Vagina (tissue), 2 donors: ENCODE results near the gene APOL1. TPM values are rescaled to one million over a fixed set of nuclear protein-coding genes. Genes with fewer than 3 reads are reported as not detected.
"Not testable (repeated sequence)": the region's sequence is repeated elsewhere in the genome, so short reads cannot be mapped to it uniquely, and the experiment has no call there.

ENCODE experiments used
- DNase-seq, 2 donors: peaks; one replicate each; pipeline ENCODE4 v3.0.0-alpha.2; 2017; ENCODE audit errors: extremely low spot score in 2 of 2
- H3K27ac ChIP-seq: fragments of 200-600 bp; sonication (generic); one replicate; pipeline ENCODE4 v1.5.1; 2019
- H3K27me3 ChIP-seq: fragments of 200-600 bp; sonication (generic); one replicate; pipeline ENCODE4 v1.5.1; 2019
- H3K36me3 ChIP-seq, 2 donors: fragments of 200-600 bp; sonication (generic); one replicate each; pipeline ENCODE4 v1.5.1; 2017 to 2019
- H3K4me1 ChIP-seq: fragments of 200-600 bp; sonication (generic); one replicate; pipeline ENCODE4 v1.5.1; 2019
- H3K4me3 ChIP-seq, 2 donors: fragments of 200-600 bp; sonication (generic); 1 replicate in 1 of 2; 2 replicates in 1 of 2; pipeline ENCODE4 v1.5.1; 2016 to 2019
- H3K9me3 ChIP-seq: fragments of 200-600 bp; sonication (generic); one replicate; pipeline ENCODE4 v1.5.1; 2019
- CTCF ChIP-seq, 3 experiments: fragments of 450-650 bp in 2 of 3; fragments of 200-600 bp in 1 of 3; sonication (generic) in 1 of 3; IDR thresholded peaks; one replicate each; pipeline ENCODE4 v1.5.1; 2017 to 2019; ENCODE audit warnings: antibody characterized with exemption in 3 of 3, mild to moderate bottlenecking in 2 of 3, moderate library complexity in 2 of 3
- POLR2A ChIP-seq, 2 donors: fragments of 450-650 bp; IDR thresholded peaks; one replicate each; pipeline ENCODE4 v1.6.1; 2017; ENCODE audit warnings: antibody characterized with exemption in 2 of 2, mild to moderate bottlenecking in 2 of 2, moderate library complexity in 2 of 2
- POLR2AphosphoS5 ChIP-seq, 2 donors: sonication (generic); formaldehyde crosslinking; IDR thresholded peaks; one replicate each; pipeline ENCODE4 v1.9.0; 2017; ENCODE audit warnings: antibody characterized with exemption in 2 of 2, mild to moderate bottlenecking in 2 of 2, low read depth in 1 of 2; ENCODE audit not compliant: insufficient read depth in 1 of 2
- intact Hi-C: fragments of 100-400 bp; cut with DNase I; formaldehyde crosslinking; loops from one replicate; pipeline ENCODE4 v1.15.1; 2023
- total RNA-seq: library from RNA; depleted of rRNA; stranded (reverse); fragments of >200 nt; gene quantifications from one replicate; pipeline ENCODE4 v1.2.3, GENCODE V29; 2016

APOL1 gene
- total RNA-seq, 1 donor from 2014 or later: 28.5 TPM

- TF ChIP-seq POLR2AphosphoS5 (IDR thresholded peaks at IDR 0.05; ENCODE audit: insufficient read depth in 1 of 2, low read depth in 1 of 2) (peak in 1 of 2 donors; percentile 57), CTCF (IDR thresholded peaks at IDR 0.05) (peak; percentile 76 to 85 (median 79)), POLR2A (IDR thresholded peaks at IDR 0.05) (no peak)
- Histone ChIP-seq H3K27ac (peak overlapping the region; percentile 73), H3K4me1 (no peaks in the 10 kb centered on the region), H3K27me3 (no peaks in the 10 kb centered on the region), H3K36me3 (peaks cover 5 to 85% of the 10 kb centered on the region in 2 donors), H3K4me3 (no peak overlapping the region), H3K9me3 (no peaks in the 10 kb centered on the region)
- intact Hi-C loops: loop anchor here (10.0 kb wide), 1 partner anchor 92 kb away; no protein-coding TSS in a partner anchor
- no peak for DNase-seq
Measured at GRCh38 chr22:36286096-36286957, 33.4 kb downstream of the APOL1 start.

- intact Hi-C loops: loop anchor here (10.0 kb wide), 1 partner anchor 93 kb away; no protein-coding TSS in a partner anchor
- no peaks in the 10 kb centered on the region for H3K9me3 ChIP-seq
- no peaks in the 10 kb centered on the region for H3K4me1 ChIP-seq
- DNase-seq: no peak
- no peaks in the 10 kb centered on the region for H3K27me3 ChIP-seq
- no peak overlapping the region for H3K27ac ChIP-seq
- TF ChIP-seq POLR2A (IDR thresholded peaks at IDR 0.05) (no peak), POLR2AphosphoS5 (IDR thresholded peaks at IDR 0.05; ENCODE audit: insufficient read depth in 1 of 2, low read depth in 1 of 2) (no peak), CTCF (IDR thresholded peaks at IDR 0.05) (no peak)
- peaks cover 6 to 85% of the 10 kb centered on the region in 2 donors for H3K36me3 ChIP-seq
- H3K4me3 ChIP-seq: no peak overlapping the region
Measured at GRCh38 chr22:36287881-36288515, 35.1 kb downstream of the APOL1 start.

- TF ChIP-seq POLR2AphosphoS5 (IDR thresholded peaks at IDR 0.05; ENCODE audit: insufficient read depth in 1 of 2, low read depth in 1 of 2) (peak in 1 of 2 donors; percentile 47), CTCF (IDR thresholded peaks at IDR 0.05) (no peak)
- H3K36me3 ChIP-seq: peaks cover 9 to 87% of the 10 kb centered on the region in 2 donors
- no peak overlapping the region for H3K4me3 ChIP-seq
- H3K4me1 ChIP-seq: no peaks in the 10 kb centered on the region
- no peak overlapping the region for H3K27ac ChIP-seq
- intact Hi-C loops: loop anchor here (10.0 kb wide), 1 partner anchor 94 kb away; no protein-coding TSS in a partner anchor
- no peaks in the 10 kb centered on the region for H3K27me3 ChIP-seq
- no peak for DNase-seq
- no peaks in the 10 kb centered on the region for H3K9me3 ChIP-seq
Measured at GRCh38 chr22:36288571-36289405, 35.9 kb downstream of the APOL1 start.

- intact Hi-C loops: loop anchor here (10.0 kb wide), 1 partner anchor 95 kb away; no protein-coding TSS in a partner anchor
- Histone ChIP-seq H3K27ac (no peak overlapping the region), H3K4me3 (no peak overlapping the region), H3K4me1 (no peaks in the 10 kb centered on the region), H3K36me3 (peaks cover 12 to 87% of the 10 kb centered on the region in 2 donors), H3K9me3 (no peaks in the 10 kb centered on the region), H3K27me3 (no peaks in the 10 kb centered on the region)
- no peak for DNase-seq
- TF ChIP-seq POLR2A (IDR thresholded peaks at IDR 0.05): no peak
- TF ChIP-seq CTCF (IDR thresholded peaks at IDR 0.05): no peak
- TF ChIP-seq POLR2AphosphoS5 (IDR thresholded peaks at IDR 0.05; ENCODE audit: insufficient read depth in 1 of 2, low read depth in 1 of 2): no peak
Measured at GRCh38 chr22:36289406-36289870, 36.5 kb downstream of the APOL1 start.

- H3K27me3 ChIP-seq, H3K27ac ChIP-seq, H3K4me3 ChIP-seq, H3K9me3 ChIP-seq, DNase-seq, H3K4me1 ChIP-seq: not testable (repeated sequence)
- H3K36me3 ChIP-seq: peaks cover 17 to 87% of the 10 kb centered on the region in 2 donors
- intact Hi-C loops: loop anchor here (10.0 kb wide), 1 partner anchor 95 kb away; no protein-coding TSS in a partner anchor
Measured at GRCh38 chr22:36289948-36290371, 37.0 kb downstream of the APOL1 start.

- H3K36me3 ChIP-seq: peaks cover 20 to 87% of the 10 kb centered on the region in 2 donors
- intact Hi-C loops, H3K4me1 ChIP-seq, H3K9me3 ChIP-seq, H3K27me3 ChIP-seq, H3K4me3 ChIP-seq, DNase-seq, H3K27ac ChIP-seq: not testable (repeated sequence)
Measured at GRCh38 chr22:36290391-36291075, 37.6 kb downstream of the APOL1 start.
